DOHH2 (cell line): ENCODE data around the gene SNRK.

Experiments used
- CTCF ChIP-seq: fragments of 200-600 bp; sonication (generic); IDR thresholded peaks from one replicate; pipeline ENCODE4 v1.5.1; 2014; ENCODE audit warnings: antibody characterized with exemption, mild to moderate bottlenecking, low read depth, low read length; ENCODE audit not compliant: poor library complexity, severe bottlenecking
- EZH2phosphoT487 ChIP-seq: fragments of 200-600 bp; sonication (generic); IDR thresholded peaks from 2 replicates; pipeline ENCODE4 v1.6.1; 2017; ENCODE audit warnings: borderline replicate concordance, mild to moderate bottlenecking, antibody characterized with exemption, low read length, moderate library complexity, mixed read lengths

DNA sequence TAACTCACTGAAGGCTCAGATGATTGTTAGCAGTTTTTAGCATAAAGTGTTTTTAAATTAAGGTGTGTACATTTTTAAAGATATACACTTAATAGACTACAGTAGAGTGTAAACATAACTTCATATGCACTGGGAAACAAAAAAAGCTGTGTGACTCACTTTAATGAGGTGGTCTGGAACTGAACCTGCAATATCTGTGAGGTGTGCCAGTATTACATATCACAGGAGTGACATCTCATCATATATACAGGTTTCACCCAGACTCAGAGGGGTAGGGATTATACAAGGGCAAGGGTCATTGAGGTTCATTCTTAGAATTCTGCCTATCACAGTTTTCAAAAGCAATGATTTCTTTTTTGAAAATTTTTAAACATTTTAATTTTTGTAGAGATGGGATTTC lies 7.3 kb upstream of the SNRK start:
- TF ChIP-seq CTCF (no peak), EZH2phosphoT487 (no peak)
